ENCODE results near the gene SPRY1. TPM values are rescaled to one million over a fixed set of nuclear protein-coding genes. Genes with fewer than 3 reads are reported as not detected.
A peak's percentile ranks its signal among the peaks of the same experiment; 100 is the strongest.

SPRY1 gene
- total RNA-seq, 2 experiments from 2014 or later: 137 to 144 TPM

DNA sequence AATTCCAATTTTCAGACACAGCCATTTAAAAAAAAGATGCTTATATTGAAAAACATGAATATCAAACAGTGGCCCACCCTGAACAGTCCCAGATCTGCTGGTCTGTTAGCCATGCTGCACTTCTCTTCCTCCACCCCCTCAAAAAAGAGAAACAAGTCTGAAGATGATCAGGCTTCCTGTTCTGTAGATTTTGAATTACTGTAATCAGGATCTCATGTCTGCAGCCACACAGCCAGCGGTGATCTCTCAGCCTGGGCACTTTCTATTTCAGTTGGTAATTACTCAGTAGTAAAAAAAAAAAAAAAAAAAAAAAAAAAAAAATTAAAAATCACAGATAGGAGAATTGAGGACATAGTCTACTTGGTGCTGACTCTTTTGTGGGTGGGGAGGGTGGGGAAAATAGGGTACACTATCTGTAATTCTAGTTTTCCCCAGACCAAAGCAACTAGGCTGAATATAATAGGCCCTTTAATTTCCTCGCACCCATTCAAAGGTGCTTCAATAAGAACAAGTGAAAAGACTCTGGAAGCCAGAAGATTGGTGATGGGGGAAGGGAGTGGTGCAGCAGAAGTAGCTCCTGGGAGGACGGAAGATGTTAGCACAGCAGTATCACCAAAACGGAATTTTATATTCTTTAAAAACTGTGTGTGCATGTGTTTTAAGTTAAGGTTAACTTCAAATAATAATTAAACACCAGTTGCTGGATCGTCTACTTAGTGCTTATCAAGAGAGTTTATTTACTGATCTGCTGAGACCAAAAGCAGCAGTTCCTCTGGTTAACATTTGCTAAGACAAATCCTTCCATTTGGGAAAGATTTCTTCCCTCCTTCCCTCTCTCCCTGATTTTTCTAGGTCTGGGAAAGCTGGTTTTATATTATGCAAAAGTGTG is 47.0 kb downstream of the SPRY1 start:
- ChIA-PET CTCF (interaction anchor here (2.1 kb wide), 1 partner anchor 22 kb away, joined by 7 read pairs; no protein-coding TSS in a partner anchor), POLR2A (interaction anchor here (1.2 to 1.7 kb wide), 4 partner anchors 20 to 47 kb away, joined by 3 to 7 read pairs (median 4); partner anchors contain the start of gene SPRY1)
- Mint-ChIP-seq H3K4me1 (ENCODE audit: low read depth) (peaks cover 32% of the 10 kb centered on the region), H3K27ac (peak overlapping the region; percentile 93), H3K36me3 (ENCODE audit: low read depth) (no peaks in the 10 kb centered on the region), H3K27me3 (no peaks in the 10 kb centered on the region), H3K9me3 (no peaks in the 10 kb centered on the region), H3K4me3 (peak overlapping the region; percentile 62)
- intact Hi-C loops (cut with micrococcal nuclease): loop anchor here (2.0 to 5.0 kb wide), 3 partner anchors 23 to 45 kb away; no protein-coding TSS in a partner anchor
- ATAC-seq (peak; percentile 70), DNase-seq (peak; percentile 78)
- TF ChIP-seq, protein P1, sequence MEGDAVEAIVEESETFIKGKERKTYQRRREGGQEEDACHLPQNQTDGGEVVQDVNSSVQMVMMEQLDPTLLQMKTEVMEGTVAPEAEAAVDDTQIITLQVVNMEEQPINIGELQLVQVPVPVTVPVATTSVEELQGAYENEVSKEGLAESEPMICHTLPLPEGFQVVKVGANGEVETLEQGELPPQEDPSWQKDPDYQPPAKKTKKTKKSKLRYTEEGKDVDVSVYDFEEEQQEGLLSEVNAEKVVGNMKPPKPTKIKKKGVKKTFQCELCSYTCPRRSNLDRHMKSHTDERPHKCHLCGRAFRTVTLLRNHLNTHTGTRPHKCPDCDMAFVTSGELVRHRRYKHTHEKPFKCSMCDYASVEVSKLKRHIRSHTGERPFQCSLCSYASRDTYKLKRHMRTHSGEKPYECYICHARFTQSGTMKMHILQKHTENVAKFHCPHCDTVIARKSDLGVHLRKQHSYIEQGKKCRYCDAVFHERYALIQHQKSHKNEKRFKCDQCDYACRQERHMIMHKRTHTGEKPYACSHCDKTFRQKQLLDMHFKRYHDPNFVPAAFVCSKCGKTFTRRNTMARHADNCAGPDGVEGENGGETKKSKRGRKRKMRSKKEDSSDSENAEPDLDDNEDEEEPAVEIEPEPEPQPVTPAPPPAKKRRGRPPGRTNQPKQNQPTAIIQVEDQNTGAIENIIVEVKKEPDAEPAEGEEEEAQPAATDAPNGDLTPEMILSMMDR (IDR thresholded peaks at IDR 0.05): no peak

DNA sequence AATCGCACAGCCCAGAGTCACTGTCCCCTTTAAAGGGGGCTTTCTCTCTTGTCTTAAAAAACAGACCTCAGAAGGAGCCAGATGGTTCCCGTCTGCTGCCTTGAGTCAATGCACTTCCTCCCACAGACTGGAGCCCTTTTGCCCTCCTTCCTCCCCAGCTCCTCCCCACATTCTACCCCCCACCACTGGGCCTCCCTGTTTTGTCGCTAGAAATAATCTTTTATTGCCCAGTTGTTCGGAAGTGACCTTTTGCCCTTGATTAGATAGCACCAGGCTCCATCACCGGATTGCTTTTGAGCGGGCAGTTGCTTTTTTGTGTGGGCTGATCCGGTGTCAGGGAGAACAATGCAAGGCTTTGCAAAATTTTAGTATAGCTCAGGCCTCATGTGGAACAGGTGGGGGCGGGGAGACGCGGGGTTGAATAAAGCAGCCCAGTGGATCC is 47.7 kb downstream of the SPRY1 start:
- H3K4me1 Mint-ChIP-seq (ENCODE audit: low read depth): peaks cover 36% of the 10 kb centered on the region
- H3K4me3 Mint-ChIP-seq: peak overlapping the region; percentile 62
- H3K9me3 Mint-ChIP-seq: no peaks in the 10 kb centered on the region
- H3K27ac Mint-ChIP-seq: peak overlapping the region; percentile 93
- POLR2A ChIA-PET: interaction anchor here (1.2 to 1.7 kb wide), 4 partner anchors 21 to 47 kb away, joined by 3 to 7 read pairs (median 4); partner anchors contain the start of gene SPRY1
- peak; percentile 86 for ATAC-seq
- DNase-seq: peak; percentile 84
- intact Hi-C loops (cut with micrococcal nuclease): loop anchor here (2.0 to 5.0 kb wide), 2 partner anchors 38 to 46 kb away; no protein-coding TSS in a partner anchor
- H3K36me3 Mint-ChIP-seq (ENCODE audit: low read depth): peaks cover 1% of the 10 kb centered on the region
- no peaks in the 10 kb centered on the region for H3K27me3 Mint-ChIP-seq
- TF ChIP-seq, protein P1 (IDR thresholded peaks at IDR 0.05): no peak
- CTCF ChIA-PET: interaction anchor here (2.1 kb wide), 1 partner anchor 23 kb away, joined by 7 read pairs; no protein-coding TSS in a partner anchor

DNA sequence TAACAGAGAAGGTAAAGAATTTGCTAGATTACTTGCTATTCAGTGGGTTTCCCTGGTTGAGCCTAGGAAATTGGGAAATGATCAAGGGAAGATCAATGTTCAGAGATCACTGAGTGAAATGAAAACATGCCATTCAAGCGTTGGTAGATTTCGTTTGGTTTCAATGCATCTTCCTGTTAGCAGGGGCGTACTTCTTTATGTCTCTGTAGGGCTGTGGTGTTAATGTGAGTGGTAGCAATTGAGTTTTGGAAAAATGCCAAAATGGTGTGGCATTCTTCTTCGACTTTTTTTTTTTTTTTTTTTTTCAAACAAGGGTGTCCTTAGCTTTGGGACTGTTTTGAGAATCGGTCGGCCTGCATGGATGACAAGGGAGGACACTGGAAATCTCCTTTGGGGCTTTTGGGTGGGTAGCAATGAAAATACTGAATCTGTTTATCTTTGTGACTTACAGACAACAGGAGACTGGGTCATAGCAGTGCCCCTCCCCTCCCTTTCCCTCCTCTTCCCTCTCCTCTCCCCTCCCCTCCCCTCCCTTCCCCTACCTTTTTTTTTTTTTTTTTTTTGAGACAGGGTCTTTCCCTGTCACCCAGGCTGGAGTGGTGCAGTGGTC is 50.4 kb downstream of the SPRY1 start:
- peaks cover 4% of the 10 kb centered on the region for H3K36me3 Mint-ChIP-seq (ENCODE audit: low read depth)
- no peaks in the 10 kb centered on the region for H3K9me3 Mint-ChIP-seq
- H3K4me3 Mint-ChIP-seq: peak overlapping the region; percentile 31
- intact Hi-C loops (cut with micrococcal nuclease): no loop called here
- TF ChIP-seq, protein P1 (IDR thresholded peaks at IDR 0.05): no peak
- H3K27ac Mint-ChIP-seq: peak overlapping the region; percentile 82
- ATAC-seq (no peak), DNase-seq (no peak)
- CTCF ChIA-PET: no interaction called here
- POLR2A ChIA-PET: interaction anchor here (1.1 to 1.8 kb wide), 2 partner anchors 25 to 50 kb away, joined by 3 to 4 read pairs; partner anchors contain the start of gene SPRY1
- H3K27me3 Mint-ChIP-seq: no peaks in the 10 kb centered on the region
- peaks cover 58% of the 10 kb centered on the region for H3K4me1 Mint-ChIP-seq (ENCODE audit: low read depth)

DNA sequence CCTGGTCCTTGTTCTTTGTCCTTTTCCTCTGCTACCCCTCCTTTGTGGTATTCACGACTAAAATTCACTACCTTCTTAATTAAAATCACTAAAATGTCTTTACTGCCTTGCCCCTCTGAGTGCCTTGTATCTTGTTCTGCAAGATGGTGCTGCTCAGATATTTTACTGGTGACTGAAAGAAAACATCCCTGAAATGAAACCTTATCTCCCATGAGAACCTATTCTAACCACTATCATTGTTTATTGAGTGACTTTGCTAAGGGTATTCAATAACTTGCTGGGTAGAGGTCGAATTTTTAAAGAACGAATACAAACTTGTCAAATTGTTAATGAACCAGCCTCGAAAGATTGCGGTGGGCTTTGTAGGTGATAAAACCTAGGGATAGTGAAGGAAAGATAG is 52.8 kb downstream of the SPRY1 start:
- POLR2A ChIA-PET: no interaction called here
- DNase-seq (no peak), ATAC-seq (peak; percentile 8)
- peaks cover 4% of the 10 kb centered on the region for H3K36me3 Mint-ChIP-seq (ENCODE audit: low read depth)
- peaks cover 49% of the 10 kb centered on the region for H3K4me1 Mint-ChIP-seq (ENCODE audit: low read depth)
- H3K9me3 Mint-ChIP-seq: no peaks in the 10 kb centered on the region
- no peak overlapping the region for H3K4me3 Mint-ChIP-seq
- intact Hi-C loops (cut with micrococcal nuclease): no loop called here
- TF ChIP-seq, protein P1 (IDR thresholded peaks at IDR 0.05): no peak
- H3K27ac Mint-ChIP-seq: peak overlapping the region; percentile 72
- H3K27me3 Mint-ChIP-seq: no peaks in the 10 kb centered on the region
- CTCF ChIA-PET: no interaction called here
